Left ventricle myocardium inferior (tissue), 1 donor: ENCODE measurements around the gene PIPOX. TPM values are rescaled to one million over a fixed set of nuclear protein-coding genes. Genes with fewer than 3 reads are reported as not detected.

Source experiments
- DNase-seq: peaks from one replicate; pipeline ENCODE4 v3.0.0-alpha.2; 2020
- H3K27ac ChIP-seq: fragments of 200-600 bp; replicated peaks from 2 replicates; pipeline ENCODE4 v1.8.0; 2021
- H3K27me3 ChIP-seq: fragments of 200-600 bp; 2 replicates; pipeline ENCODE4 v1.8.0; 2021; ENCODE audit warnings: low read depth
- H3K36me3 ChIP-seq: fragments of 200-600 bp; 2 replicates; pipeline ENCODE4 v1.8.0; 2021
- H3K4me1 ChIP-seq: fragments of 200-600 bp; 2 replicates; pipeline ENCODE4 v1.8.0; 2021
- H3K4me3 ChIP-seq: fragments of 200-600 bp; 2 replicates; pipeline ENCODE4 v1.8.0; 2021; ENCODE audit warnings: mild to moderate bottlenecking, moderate library complexity
- H3K9me3 ChIP-seq: fragments of 200-600 bp; replicated peaks from 2 replicates; pipeline ENCODE4 v1.8.0; 2021
- intact Hi-C: fragments of 100-400 bp; cut with micrococcal nuclease; formaldehyde crosslinking; loops from one replicate; pipeline ENCODE4 v1.11.0; 2022
- total RNA-seq: library from RNA; stranded (reverse); fragmentation: NEBNext Ultra II Directional; extraction: Animal tissue kit (Norgen Biotek cat#: 25700); gene quantifications from one replicate; pipeline ENCODE4 v1.2.1, GENCODE V29; 2021
- TF ChIP-seq, protein P1 (sequence below): fragments of 200-600 bp; IDR thresholded peaks from 2 replicates; pipeline ENCODE4 v1.8.0; 2021; ENCODE audit warnings: antibody characterized with exemption, mild to moderate bottlenecking, borderline replicate concordance
- donor health status: DM: no; HTN: yes; CAD: no; lungs with severe emphysema.

PIPOX gene
- total RNA-seq, 1 donor from 2014 or later, result 0.60 TPM

DNA sequence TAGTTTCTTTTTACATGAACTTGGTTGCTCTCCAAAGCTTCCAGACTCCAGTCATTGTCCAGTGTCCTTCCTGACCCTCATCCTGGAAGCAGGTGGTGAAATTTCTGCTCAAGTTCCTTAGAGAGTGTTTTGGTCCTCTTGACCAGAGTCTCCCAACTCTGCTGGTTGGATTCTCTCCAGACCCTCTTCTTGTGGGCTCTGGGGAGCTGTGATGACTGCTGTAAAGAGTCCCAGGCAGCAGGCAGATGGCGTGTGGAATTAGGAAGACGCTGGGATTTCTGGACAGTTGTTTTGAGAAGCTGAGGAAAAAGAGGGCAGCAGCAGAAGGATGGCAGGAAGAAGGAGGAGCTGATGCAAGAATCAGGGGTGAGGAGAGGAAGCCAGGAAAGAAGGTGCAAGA lies 35.5 kb upstream of the PIPOX start:
- H3K9me3 ChIP-seq, result no peaks in the 10 kb centered on the region
- H3K4me3 ChIP-seq, result no peak overlapping the region
- TF ChIP-seq, protein P1, sequence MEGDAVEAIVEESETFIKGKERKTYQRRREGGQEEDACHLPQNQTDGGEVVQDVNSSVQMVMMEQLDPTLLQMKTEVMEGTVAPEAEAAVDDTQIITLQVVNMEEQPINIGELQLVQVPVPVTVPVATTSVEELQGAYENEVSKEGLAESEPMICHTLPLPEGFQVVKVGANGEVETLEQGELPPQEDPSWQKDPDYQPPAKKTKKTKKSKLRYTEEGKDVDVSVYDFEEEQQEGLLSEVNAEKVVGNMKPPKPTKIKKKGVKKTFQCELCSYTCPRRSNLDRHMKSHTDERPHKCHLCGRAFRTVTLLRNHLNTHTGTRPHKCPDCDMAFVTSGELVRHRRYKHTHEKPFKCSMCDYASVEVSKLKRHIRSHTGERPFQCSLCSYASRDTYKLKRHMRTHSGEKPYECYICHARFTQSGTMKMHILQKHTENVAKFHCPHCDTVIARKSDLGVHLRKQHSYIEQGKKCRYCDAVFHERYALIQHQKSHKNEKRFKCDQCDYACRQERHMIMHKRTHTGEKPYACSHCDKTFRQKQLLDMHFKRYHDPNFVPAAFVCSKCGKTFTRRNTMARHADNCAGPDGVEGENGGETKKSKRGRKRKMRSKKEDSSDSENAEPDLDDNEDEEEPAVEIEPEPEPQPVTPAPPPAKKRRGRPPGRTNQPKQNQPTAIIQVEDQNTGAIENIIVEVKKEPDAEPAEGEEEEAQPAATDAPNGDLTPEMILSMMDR, result no peak
- H3K4me1 ChIP-seq, result peaks cover 13% of the 10 kb centered on the region
- H3K36me3 ChIP-seq, result no peaks in the 10 kb centered on the region
- no peak for DNase-seq
- intact Hi-C loops, result no loop called here
- H3K27me3 ChIP-seq, result peaks cover 84% of the 10 kb centered on the region
- no peak overlapping the region for H3K27ac ChIP-seq

DNA sequence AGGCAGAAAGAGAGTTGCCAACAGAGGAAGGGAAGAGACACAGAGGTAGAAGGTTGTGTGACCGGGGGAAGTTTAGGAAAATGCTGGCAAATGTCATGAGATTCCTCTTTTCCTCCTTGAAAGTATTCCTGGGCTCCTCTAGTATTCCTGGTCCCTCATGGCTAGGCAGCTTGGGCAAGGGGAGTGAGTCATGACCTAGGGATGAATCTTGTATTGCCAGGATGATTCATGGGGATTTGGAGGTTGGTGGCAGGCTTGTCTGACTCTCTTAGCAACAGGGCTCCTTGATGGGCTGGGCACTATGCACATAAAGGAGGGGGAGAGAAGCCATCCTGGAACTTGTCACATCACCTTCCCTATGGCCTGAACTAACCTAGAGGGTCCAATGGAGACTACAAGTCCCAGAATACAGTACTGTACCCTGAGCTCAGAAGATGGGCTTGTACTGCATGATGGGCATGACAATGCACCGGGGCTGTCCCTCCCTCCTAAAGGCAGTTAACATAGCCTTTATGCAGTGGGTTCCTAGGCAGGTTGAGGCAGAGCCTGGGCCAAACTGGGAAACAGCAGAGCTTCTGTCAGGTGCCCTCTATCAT lies 35.0 kb upstream of the PIPOX start:
- no peaks in the 10 kb centered on the region for H3K9me3 ChIP-seq
- H3K27ac ChIP-seq, result no peak overlapping the region
- no peaks in the 10 kb centered on the region for H3K36me3 ChIP-seq
- H3K4me3 ChIP-seq, result no peak overlapping the region
- peaks cover 79% of the 10 kb centered on the region for H3K27me3 ChIP-seq
- intact Hi-C loops, result no loop called here
- no peak for DNase-seq
- H3K4me1 ChIP-seq, result peaks cover 13% of the 10 kb centered on the region
- TF ChIP-seq, protein P1, result no peak

DNA sequence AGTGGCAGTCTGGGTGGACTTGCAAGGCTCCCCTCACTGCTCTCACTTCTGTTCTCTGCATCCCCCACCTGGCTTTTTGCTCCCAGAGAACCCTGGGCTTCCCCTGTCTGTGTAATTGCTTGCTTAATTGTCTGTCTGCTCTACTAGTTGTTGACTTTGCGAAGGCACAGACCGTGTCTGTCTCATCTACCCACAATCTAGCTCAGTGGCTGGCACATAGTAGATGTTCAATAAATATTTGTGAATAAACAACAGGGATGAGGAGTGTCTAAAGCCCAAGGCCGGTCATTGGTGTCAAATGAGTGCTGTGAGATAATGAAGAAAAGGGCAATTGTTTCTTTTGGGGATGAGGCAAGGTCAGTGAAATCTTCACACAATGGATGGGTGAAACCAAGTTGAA lies 34.4 kb upstream of the PIPOX start:
- DNase-seq, result no peak
- no peaks in the 10 kb centered on the region for H3K36me3 ChIP-seq
- no peak overlapping the region for H3K4me3 ChIP-seq
- H3K27ac ChIP-seq, result no peak overlapping the region
- peaks cover 13% of the 10 kb centered on the region for H3K4me1 ChIP-seq
- peaks cover 73% of the 10 kb centered on the region for H3K27me3 ChIP-seq
- intact Hi-C loops, result no loop called here
- TF ChIP-seq, protein P1, result no peak
- no peaks in the 10 kb centered on the region for H3K9me3 ChIP-seq

DNA sequence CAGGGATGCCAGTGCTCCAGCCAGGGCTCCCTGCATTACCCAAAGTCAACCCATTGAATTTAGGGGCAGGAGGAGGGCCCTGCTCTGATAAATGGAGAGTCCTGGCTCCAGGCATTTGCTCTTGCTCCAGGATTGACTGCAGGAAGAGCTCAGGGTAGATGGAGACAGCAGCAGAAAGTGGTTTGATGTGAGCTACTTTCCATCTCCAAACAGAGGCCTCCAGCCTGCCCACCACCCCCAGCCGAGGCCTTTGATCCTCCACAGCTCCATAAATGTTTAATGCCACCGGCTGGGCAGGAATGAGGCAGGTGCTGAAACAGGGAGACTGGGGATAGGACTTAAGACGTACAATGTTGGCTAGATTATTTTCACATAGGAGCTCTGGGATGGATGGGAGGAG lies 32.8 kb upstream of the PIPOX start:
- H3K36me3 ChIP-seq, result no peaks in the 10 kb centered on the region
- peaks cover 13% of the 10 kb centered on the region for H3K4me1 ChIP-seq
- no peak for DNase-seq
- H3K27me3 ChIP-seq, result peaks cover 59% of the 10 kb centered on the region
- intact Hi-C loops, result no loop called here
- H3K9me3 ChIP-seq, result no peaks in the 10 kb centered on the region
- no peak overlapping the region for H3K27ac ChIP-seq
- TF ChIP-seq, protein P1, result no peak
- no peak overlapping the region for H3K4me3 ChIP-seq

DNA sequence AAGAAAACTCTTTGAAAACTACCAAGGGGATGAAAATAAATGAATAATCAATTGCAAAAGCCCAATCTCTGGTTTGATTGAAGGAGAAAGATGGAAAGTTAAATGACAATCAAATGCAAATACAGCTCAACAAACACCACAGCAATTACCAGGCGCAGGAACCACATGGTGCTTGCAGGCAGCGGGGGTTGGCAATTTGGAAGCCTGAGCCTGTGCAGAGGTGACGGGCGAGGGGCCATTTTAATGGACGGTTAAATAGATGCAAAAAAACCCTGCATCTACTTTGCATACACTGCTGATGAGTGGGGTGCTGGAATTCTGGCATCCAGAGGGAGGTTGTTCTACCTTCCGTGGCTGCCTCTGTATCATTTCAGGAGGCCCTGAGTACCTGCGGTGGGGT lies 32.4 kb upstream of the PIPOX start:
- intact Hi-C loops, result no loop called here
- no peak for DNase-seq
- Histone ChIP-seq H3K9me3 (no peaks in the 10 kb centered on the region), H3K27me3 (peaks cover 59% of the 10 kb centered on the region), H3K4me1 (peaks cover 8% of the 10 kb centered on the region), H3K36me3 (no peaks in the 10 kb centered on the region), H3K27ac (no peak overlapping the region), H3K4me3 (no peak overlapping the region)
- TF ChIP-seq, protein P1, result no peak

DNA sequence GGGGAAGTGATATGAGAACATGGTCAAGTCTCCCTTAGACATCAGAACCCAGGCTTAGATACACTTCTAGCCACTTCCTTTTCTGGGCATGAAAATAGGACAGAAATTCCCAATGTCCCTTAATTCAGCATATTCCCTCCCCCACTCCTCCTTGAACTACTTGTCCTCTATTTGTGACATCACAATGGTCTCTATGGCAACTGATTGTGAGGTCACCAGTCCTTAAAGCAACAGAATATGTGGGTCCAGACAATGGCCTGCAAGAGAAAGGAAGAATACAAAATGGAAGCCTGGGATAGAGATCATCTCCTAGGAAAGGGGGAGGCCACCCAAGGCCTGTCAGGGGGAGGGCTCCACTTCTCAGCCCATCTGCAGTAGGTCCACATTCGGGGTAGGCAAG lies 30.4 kb upstream of the PIPOX start:
- DNase-seq, result no peak
- no peaks in the 10 kb centered on the region for H3K36me3 ChIP-seq
- H3K27ac ChIP-seq, result no peak overlapping the region
- H3K4me1 ChIP-seq, result no peaks in the 10 kb centered on the region
- TF ChIP-seq, protein P1, result no peak
- no peak overlapping the region for H3K4me3 ChIP-seq
- H3K9me3 ChIP-seq, result no peaks in the 10 kb centered on the region
- H3K27me3 ChIP-seq, result peaks cover 59% of the 10 kb centered on the region
- intact Hi-C loops, result no loop called here
